H1 (cell line): ENCODE results near the gene FAM120B. TPM values are rescaled to one million over a fixed set of nuclear protein-coding genes. Genes with fewer than 3 reads are reported as not detected.

ENCODE experiments used
- ATF3 ChIP-seq: IDR thresholded peaks from 2 replicates; pipeline ENCODE4 v1.6.1; 2011; ENCODE audit warnings: low read depth, mild to moderate bottlenecking, low read length; ENCODE audit not compliant: insufficient read depth
- HDAC6 ChIP-seq: IDR thresholded peaks from one replicate; pipeline ENCODE4 v1.7.1; 2012; ENCODE audit warnings: low read depth, mild to moderate bottlenecking, inconsistent platforms, low read length, moderate library complexity
- POU5F1 ChIP-seq: IDR thresholded peaks from 2 replicates; pipeline ENCODE4 v1.6.1; 2011; ENCODE audit warnings: low read depth, mild to moderate bottlenecking, low read length, moderate library complexity
- polyA plus RNA-seq, 7 experiments: library from polyadenylated mRNA; depleted of rRNA in 3 of 7; stranded (reverse) in 5 of 7; unstranded in 2 of 7; fragments of >200 nt in 5 of 7; fragments of 200-250 nt in 2 of 7; gene quantifications; 1 replicate in 5 of 7; 2 replicates in 1 of 7; 4 replicates in 1 of 7; pipeline versions ENCODE4 v1.2.1 to v1.2.3, GENCODE V29; 2011 to 2013; ENCODE audit warnings: missing spikeins in 2 of 7, mixed read lengths in 2 of 7
- total RNA-seq: library from RNA; stranded (reverse); fragmentation: NEBNext Ultra II Directional; extraction: Animal tissue kit (Norgen Biotek cat#: 25700); gene quantifications from 2 replicates; pipeline ENCODE4 v1.2.1, GENCODE V29; 2021

FAM120B gene
- total and polyA plus RNA-seq, 2 of the 8 experiments (the other 6 are each of a cell fraction or from before 2014, with no cell fraction given) = 5.1 to 12.5 TPM

GRCh38 chr6:170447561-170447930, 141.0 kb downstream of the FAM120B start (continued):
- TF ChIP-seq POU5F1 (no peak), ATF3 (no peak), HDAC6 (no peak)
